ENCODE results near the gene ZDHHC14.
"Not testable (repeated sequence)": the region's sequence is repeated elsewhere in the genome, so short reads cannot be mapped to it uniquely, and the experiment has no call there.

ZDHHC14 gene

DNA sequence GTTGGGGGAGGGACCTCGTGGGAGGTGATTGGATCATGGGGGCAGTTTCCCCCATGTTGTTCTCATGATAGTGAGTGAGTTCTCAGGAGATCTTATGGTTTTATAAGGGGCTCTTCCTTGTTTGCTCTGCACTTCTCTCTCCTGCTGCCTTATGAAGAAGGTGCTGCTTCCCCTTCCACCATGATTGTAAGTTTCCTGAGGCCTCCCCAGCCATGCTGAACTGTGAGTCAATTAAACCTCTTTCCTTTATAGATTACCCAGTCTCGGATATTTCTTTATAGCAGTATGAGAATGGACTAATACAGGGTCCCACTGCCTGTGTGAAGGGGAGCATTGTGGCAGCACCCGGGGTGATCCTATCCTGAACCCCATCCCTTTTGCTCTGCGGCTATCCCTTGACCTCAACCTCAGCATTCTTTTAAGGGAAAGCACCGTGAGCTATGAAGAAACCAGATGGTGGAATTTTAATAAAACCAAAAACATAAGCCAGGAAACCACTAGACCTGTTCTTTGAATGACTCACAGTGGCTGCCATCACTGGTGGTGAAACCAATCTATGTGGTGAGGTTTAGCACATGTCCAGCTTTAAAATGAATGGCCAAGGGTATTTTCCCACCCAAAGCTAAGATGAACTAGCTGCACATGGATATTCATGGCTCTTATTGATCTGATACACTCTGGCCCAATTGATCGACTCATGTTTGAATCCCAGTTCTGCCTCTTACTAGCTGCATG, 62.2 kb downstream of the ZDHHC14 start:
- no peak for DNase-seq (ENCODE audit: low read depth in 2 of 2)

DNA sequence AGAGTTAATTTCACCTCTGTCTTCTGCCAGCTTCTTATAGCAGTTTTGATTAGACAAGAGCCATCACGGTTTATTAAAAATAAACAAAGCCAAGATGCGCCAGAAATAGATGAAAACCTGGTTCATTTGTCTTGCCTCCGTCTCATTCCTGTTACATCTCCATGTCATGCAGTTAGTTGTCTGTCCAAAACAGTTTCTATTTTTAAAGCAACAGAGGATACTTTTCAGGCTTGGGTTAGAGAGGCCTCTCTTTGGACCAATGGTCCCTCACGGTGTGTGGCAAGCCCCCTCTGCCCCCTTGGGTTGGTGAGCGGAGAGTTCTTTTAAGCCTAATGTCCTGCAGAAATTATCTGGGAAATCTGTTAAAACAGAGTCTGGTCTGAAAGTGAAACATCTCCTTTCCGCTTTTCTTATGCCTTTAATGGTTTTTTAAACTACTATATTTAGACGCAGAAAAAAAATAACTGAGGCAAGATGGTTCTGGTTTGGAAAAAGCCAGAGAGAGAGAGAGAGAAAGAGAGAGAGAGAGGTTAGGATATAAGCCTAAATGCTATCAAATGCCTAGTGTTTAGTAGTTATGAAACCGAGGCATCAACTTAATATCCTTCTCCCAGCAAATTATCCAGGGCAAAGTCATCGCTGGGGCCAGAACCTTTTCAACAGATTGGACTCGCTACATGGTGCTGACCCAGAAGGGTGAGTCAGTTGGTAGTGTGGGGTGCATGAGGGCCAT, 64.5 kb downstream of the ZDHHC14 start:
- DNase-seq (ENCODE audit: low read depth in 2 of 2): no peak

GRCh38 chr6:157447735-157448134, 66.7 kb downstream of the ZDHHC14 start:
- no peak for DNase-seq (ENCODE audit: low read depth in 2 of 2)

- no peak for DNase-seq (ENCODE audit: low read depth in 2 of 2)
These were observed 68.6 kb downstream of the ZDHHC14 start for GRCh38 chr6:157449610-157450009.

DNA sequence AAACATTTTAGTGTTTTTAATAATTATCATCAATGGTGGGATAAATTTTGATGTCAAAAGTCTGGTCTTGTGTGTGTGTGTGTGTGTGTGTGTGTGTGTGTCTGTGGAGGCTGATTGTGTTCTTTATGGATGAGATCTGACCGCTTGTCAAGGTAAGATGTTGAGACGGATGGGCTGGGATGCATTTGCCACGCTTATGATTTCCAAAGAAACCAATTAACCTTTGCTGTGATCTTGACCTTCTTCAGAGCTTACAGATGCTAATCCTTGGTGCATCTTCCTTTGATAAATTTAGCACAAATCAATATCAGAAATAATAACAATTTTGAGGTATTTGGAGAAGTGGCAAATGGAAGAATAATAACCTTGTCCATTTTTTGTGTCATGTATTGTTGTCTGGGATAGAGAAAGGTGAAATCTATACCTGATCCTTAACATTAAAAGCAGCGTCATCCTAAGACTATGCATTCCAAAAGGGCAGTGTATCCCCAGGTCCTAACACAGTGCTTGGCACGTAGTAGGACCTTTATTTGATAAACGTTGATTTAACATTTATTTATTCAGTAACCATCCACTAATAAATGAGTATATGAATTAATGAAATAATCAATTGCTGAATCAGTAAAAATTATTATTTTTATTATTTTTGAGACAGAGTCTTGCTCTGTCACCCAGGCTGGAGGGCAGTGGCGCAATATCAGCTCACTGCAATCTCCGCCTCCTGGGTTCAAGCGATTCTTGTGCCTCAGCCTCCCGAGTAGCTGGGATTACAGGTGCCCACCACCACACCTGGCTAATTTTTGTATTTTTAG, 70.1 kb downstream of the ZDHHC14 start:
- no peak for DNase-seq (ENCODE audit: low read depth in 2 of 2)

GRCh38 chr6:157452096-157452495, 71.1 kb downstream of the ZDHHC14 start:
- no peak for DNase-seq (ENCODE audit: low read depth in 2 of 2)

- no peak for DNase-seq (ENCODE audit: low read depth in 2 of 2)
These were observed 72.1 kb downstream of the ZDHHC14 start for GRCh38 chr6:157453131-157453530.

GRCh38 chr6:157453978-157454377, 73.0 kb downstream of the ZDHHC14 start:
- no peak for DNase-seq (ENCODE audit: low read depth in 2 of 2)

- DNase-seq (ENCODE audit: low read depth in 2 of 2): no peak
These were observed 74.0 kb downstream of the ZDHHC14 start for GRCh38 chr6:157454762-157455714.

DNA sequence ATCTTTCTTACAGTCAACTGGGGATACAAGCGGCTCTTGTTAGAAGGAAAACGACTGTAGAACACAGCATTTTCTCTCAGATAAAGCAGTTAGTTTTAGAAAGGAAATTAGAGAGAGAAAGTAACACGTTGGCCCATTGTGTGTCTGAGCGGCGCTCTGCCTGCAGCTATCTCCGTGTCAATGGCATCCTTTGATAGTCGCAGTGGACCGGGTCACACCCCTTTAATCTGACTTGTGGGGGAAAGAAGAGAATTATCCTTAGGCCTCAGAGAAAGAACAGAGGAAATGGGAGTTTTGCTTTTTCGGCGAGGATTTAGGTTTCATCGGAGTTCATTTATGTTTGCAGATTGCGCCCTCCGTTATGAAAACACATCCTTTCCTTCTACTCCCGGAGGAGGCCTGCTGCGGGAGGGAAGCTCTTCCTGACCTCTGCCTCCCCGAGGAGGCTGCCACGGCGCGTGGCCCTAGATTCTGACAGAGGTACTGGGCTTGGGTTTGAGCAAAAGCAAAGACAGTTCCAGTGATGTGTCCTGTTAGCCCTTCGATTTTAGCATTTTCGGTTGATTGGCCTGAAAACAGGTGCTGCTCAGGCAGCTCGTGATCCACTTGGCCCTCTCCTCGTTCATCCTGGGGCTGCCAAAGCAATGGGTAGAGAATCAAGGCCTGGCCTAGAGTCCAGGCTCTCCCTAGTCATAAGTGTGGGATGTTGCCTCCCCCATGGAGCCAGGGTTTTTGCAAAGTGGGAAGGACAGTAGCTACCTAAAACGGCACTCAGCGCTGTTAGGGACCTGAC, 74.9 kb downstream of the ZDHHC14 start:
- DNase-seq (ENCODE audit: low read depth in 2 of 2): no peak

GRCh38 chr6:157456524-157456829, 75.5 kb downstream of the ZDHHC14 start:
- DNase-seq (ENCODE audit: low read depth in 2 of 2): no peak

DNA sequence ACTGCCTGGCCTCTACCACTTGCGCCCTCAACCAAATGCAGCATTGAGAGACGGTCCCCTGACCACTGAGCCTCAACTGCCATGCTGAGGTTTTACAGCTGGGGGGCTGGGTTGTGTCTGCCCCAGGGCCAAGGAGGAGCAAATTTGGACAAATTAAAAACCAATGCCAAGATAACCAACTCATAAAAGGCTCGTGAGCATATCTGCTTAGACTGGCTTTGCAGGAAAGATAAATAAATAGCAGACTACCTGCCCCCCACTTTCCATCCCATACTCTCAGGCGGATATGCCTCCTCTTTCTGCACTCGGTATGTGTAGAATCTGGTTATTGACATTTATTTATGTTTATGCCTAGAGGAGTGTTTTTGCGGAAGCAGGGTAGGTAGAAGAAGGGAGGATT, 76.8 kb downstream of the ZDHHC14 start:
- no peak for DNase-seq (ENCODE audit: low read depth in 2 of 2)

DNA sequence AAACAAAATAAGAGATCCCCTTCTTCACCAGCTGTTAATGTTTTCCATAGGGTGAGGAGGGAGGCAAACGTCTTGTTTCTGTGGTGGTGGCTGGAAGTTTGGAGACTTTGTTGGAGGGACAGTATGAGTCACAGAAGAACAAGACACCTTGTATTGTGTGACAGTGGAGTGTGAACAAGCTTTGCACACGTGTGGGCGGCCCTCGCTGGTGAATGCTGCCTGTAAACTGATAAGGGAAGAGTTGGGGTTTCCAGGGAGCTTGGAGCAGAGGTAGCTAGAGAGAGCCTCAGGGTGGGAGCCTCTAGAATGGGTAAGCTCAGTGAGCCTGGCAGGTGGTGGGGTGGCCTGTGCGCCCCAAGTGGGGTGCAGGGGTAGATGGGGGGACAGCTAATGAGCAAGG, 78.3 kb downstream of the ZDHHC14 start:
- DNase-seq (ENCODE audit: low read depth in 2 of 2): peak in 1 of 2 donors; percentile 34

GRCh38 chr6:157460182-157460999, 79.4 kb downstream of the ZDHHC14 start:
- no peak for DNase-seq (ENCODE audit: low read depth in 2 of 2)

GRCh38 chr6:157461000-157461915, 80.3 kb downstream of the ZDHHC14 start:
- DNase-seq (ENCODE audit: low read depth in 2 of 2): peak; percentile 50 to 67

DNA sequence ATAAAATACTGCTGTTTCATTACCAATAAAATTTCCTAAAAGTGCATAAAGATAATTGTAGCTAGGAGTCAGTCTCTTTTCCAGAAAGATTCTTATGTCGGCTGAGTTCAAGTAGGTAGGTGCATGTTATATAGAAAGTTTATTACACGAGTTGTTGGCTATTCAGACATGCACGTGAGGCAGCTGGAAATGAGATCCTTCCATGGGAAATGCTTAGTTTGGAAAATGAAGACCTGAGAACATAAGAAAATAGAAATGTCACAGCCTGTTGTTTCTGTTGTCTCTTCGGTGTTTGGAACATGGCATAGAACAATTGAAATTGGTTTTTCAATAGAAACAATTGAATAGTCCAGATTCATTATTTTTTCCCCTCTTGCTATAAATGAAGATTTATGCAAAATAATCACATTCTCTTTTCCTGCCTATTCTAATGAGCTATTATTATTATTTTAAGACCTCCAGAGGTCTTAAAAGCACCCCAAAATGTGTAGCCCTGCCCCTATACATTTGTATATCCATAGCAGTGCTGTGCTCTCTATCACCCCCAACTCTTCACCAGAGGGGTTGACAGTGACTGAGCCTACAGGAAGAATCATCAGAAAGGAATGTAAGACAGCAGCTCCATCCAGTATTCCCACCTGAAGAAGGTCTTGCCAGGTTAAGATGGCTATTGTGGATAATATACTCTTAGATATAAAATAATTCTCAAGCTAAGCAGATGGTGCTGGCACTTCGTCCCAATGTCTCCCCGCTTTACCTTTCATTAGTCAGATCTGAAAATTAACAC, 82.2 kb downstream of the ZDHHC14 start:
- no peak for DNase-seq (ENCODE audit: low read depth in 2 of 2)

DNA sequence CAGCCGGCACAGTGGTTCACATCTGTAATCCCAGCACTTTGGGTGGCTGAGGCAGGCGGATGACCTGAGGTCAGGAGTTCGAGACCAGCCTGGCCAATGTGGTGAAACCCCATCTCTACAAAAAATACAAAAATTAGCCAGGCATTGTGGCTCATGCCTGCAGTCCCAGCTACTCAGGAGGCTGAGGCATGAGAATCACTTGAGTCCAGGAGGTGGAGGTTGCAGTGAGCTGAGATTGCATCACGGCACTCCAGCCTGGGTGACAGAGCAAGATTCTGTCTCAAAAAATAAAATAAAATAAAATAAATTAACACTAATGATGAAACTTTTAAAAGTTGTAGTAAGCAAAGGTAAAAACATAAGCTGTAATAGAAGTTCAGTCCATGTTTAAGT, 82.7 kb downstream of the ZDHHC14 start:
- DNase-seq (ENCODE audit: low read depth in 2 of 2): not testable (repeated sequence)

Data from stimulated activated CD8-positive, alpha-beta memory T cell treated with anti-CD3 and anti-CD28 coated beads, Interleukin-2, amount 100 ng/mL, for 48 hours (primary cell).